Endodermal cell (in vitro differentiated cells): Measurements from ENCODE around the gene GGTLC1. TPM values are rescaled to one million over a fixed set of nuclear protein-coding genes. Genes with fewer than 3 reads are reported as not detected.

Experiments used
- DNase-seq: peaks from one replicate; pipeline ENCODE4 v3.0.0-alpha.2; 2017
- H3K27ac ChIP-seq: 2 replicates; pipeline ENCODE4 v1.5.1; 2013; ENCODE audit warnings: mild to moderate bottlenecking, low read depth, low read length, moderate library complexity
- H3K27me3 ChIP-seq: 2 replicates; pipeline ENCODE4 v1.6.1; 2013; ENCODE audit warnings: mild to moderate bottlenecking, low read length, moderate library complexity; ENCODE audit not compliant: insufficient read depth, control insufficient read depth, poor library complexity, severe bottlenecking
- H3K36me3 ChIP-seq: 2 replicates; pipeline ENCODE4 v1.7.0; 2013; ENCODE audit warnings: mild to moderate bottlenecking, low read length, moderate library complexity; ENCODE audit not compliant: control insufficient read depth, insufficient read depth
- H3K4me1 ChIP-seq: one replicate; pipeline ENCODE4 v1.7.0; 2013; ENCODE audit warnings: low read length; ENCODE audit not compliant: control insufficient read depth, insufficient read depth
- H3K4me3 ChIP-seq: 2 replicates; pipeline ENCODE4 v1.5.1; 2013; ENCODE audit warnings: mild to moderate bottlenecking, low read length, moderate library complexity
- H3K9ac ChIP-seq: 2 replicates; pipeline ENCODE4 v1.6.1; 2013; ENCODE audit warnings: mild to moderate bottlenecking, low read length, moderate library complexity; ENCODE audit not compliant: poor library complexity, severe bottlenecking; ENCODE audit errors: extremely low read depth
- H3K9me3 ChIP-seq: 2 replicates; pipeline ENCODE4 v1.6.1; 2013; ENCODE audit warnings: mild to moderate bottlenecking, low read length, moderate library complexity; ENCODE audit not compliant: control insufficient read depth
- H3K27ac Mint-ChIP-seq: 2 replicates; pipeline ENCODE4 v1.8.0; 2020; ENCODE audit warnings: mixed read lengths
- H3K27me3 Mint-ChIP-seq: 2 replicates; pipeline ENCODE4 v1.8.0; 2021; ENCODE audit warnings: mild to moderate bottlenecking, mixed read lengths; ENCODE audit not compliant: insufficient read depth
- H3K36me3 Mint-ChIP-seq: 2 replicates; pipeline ENCODE4 v1.8.0; 2020; ENCODE audit warnings: low read depth, mixed read lengths
- H3K4me1 Mint-ChIP-seq: 2 replicates; pipeline ENCODE4 v1.8.0; 2020; ENCODE audit warnings: mixed read lengths
- H3K4me3 Mint-ChIP-seq: 2 replicates; pipeline ENCODE4 v1.8.0; 2020; ENCODE audit warnings: mild to moderate bottlenecking, moderate library complexity, mixed read lengths
- H3K9me3 Mint-ChIP-seq: 2 replicates; pipeline ENCODE4 v1.8.0; 2020; ENCODE audit warnings: mild to moderate bottlenecking, mixed read lengths
- CTCF ChIP-seq: fragments of 200-600 bp; sonication (generic); conservative IDR thresholded peaks from 2 replicates; pipeline ENCODE4 v1.5.0; 2021; ENCODE audit warnings: antibody characterized with exemption, mild to moderate bottlenecking
- WGBS, 2 experiments: methylation state at CpG; one replicate each; pipeline versions ENCODE4 v1.1.5 to v1.1.7; 2013; ENCODE audit warnings: missing lambda C conversion rate in 2 of 2, mixed read lengths in 1 of 2; ENCODE audit not compliant: insufficient coverage in 1 of 2, insufficient read length in 1 of 2; 5-methylcytosine and 5-hydroxymethylcytosine counted together
- total RNA-seq, 2 donors: library from RNA; stranded (reverse); fragmentation: NEBNext Ultra II Directional in 1 of 2; extraction: Animal tissue kit (Norgen Biotek cat#: 25700) in 1 of 2; gene quantifications; 2 replicates in 1 of 2; 3 replicates in 1 of 2; pipeline ENCODE4 v1.2.1, GENCODE V29; 2021

Gene GGTLC1
- total RNA-seq, 2 donors from 2014 or later = not detected

GRCh38 chr20:24033151-24033550 lies 44.6 kb upstream of the GGTLC1 start:
- Histone ChIP-seq H3K4me3 (no peak overlapping the region), H3K9ac (no peak overlapping the region), H3K27me3 (no peaks in the 10 kb centered on the region), H3K9me3 (no peaks in the 10 kb centered on the region), H3K36me3 (no peaks in the 10 kb centered on the region), H3K4me1 (no peaks in the 10 kb centered on the region), H3K27ac (no peak overlapping the region)
- Mint-ChIP-seq H3K27me3 (peaks cover 2% of the 10 kb centered on the region), H3K27ac (no peak overlapping the region), H3K4me1 (no peaks in the 10 kb centered on the region), H3K36me3 (no peaks in the 10 kb centered on the region), H3K4me3 (no peak overlapping the region), H3K9me3 (no peaks in the 10 kb centered on the region)
- DNase-seq = no peak
- TF ChIP-seq CTCF = no peak

- no peak overlapping the region for H3K4me3 Mint-ChIP-seq
- H3K4me3 ChIP-seq = no peak overlapping the region
- no peaks in the 10 kb centered on the region for H3K4me1 Mint-ChIP-seq
- peaks cover 2% of the 10 kb centered on the region for H3K27me3 Mint-ChIP-seq
- no peak overlapping the region for H3K27ac Mint-ChIP-seq
- H3K36me3 ChIP-seq = no peaks in the 10 kb centered on the region
- no peaks in the 10 kb centered on the region for H3K9me3 ChIP-seq
- no peaks in the 10 kb centered on the region for H3K36me3 Mint-ChIP-seq
- no peak overlapping the region for H3K27ac ChIP-seq
- no peak overlapping the region for H3K9ac ChIP-seq
- H3K9me3 Mint-ChIP-seq = no peaks in the 10 kb centered on the region
- WGBS, 2 experiments = 96 to 100% methylated on average over 4 of the region's 5 CpGs
- TF ChIP-seq CTCF = no peak
- H3K4me1 ChIP-seq = no peaks in the 10 kb centered on the region
- DNase-seq = no peak
- H3K27me3 ChIP-seq = no peaks in the 10 kb centered on the region
Measured at GRCh38 chr20:24032400-24032898, 43.9 kb upstream of the GGTLC1 start.

DNA sequence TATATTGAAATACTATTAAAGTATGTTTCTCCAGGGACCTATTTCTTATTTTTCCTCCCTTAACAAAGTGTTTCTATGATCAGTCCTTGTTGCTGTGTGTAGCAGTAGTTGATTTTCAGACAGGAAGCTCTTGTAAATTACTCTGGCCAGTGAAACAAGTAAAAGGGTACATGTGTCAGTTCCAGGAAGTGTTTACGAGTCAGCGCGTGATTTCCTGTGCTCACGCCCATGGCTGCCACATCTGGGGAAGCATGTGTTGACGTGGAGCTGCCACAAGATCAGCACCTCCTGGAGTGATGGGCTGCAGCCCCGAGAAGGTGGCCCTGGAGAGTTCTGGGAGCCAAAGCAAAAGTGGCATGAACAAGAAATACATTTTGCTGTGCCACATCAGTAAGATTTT lies 38.6 kb upstream of the GGTLC1 start:
- 94 to 97% methylated on average over 5 to 6 of the region's 6 CpGs for WGBS, 2 experiments

More for the DNA sequence above, 38.6 kb upstream of the GGTLC1 start:
- H3K9me3 Mint-ChIP-seq = no peaks in the 10 kb centered on the region
- Histone ChIP-seq H3K9me3 (no peaks in the 10 kb centered on the region), H3K27me3 (no peaks in the 10 kb centered on the region), H3K4me1 (no peaks in the 10 kb centered on the region), H3K9ac (no peak overlapping the region), H3K4me3 (no peak overlapping the region), H3K27ac (no peak overlapping the region), H3K36me3 (no peaks in the 10 kb centered on the region)
- H3K27me3 Mint-ChIP-seq = no peaks in the 10 kb centered on the region
- no peak overlapping the region for H3K4me3 Mint-ChIP-seq
- H3K27ac Mint-ChIP-seq = no peak overlapping the region
- DNase-seq = no peak
- peaks cover 6% of the 10 kb centered on the region for H3K4me1 Mint-ChIP-seq
- no peaks in the 10 kb centered on the region for H3K36me3 Mint-ChIP-seq
- no peak for TF ChIP-seq CTCF
